MM.1S (cell line): ENCODE measurements around the gene GFOD1.

Source experiments
- EZH2 ChIP-seq: fragments of 300-600 bp; sonication (generic); optimal IDR thresholded peaks from 2 replicates; pipeline ENCODE3; 2017; ENCODE audit warnings: low read depth, mild to moderate bottlenecking, antibody characterized with exemption, low read length, mixed read lengths
- TF ChIP-seq, protein P1 (sequence below): fragments of 300-600 bp; sonication (generic); IDR thresholded peaks from 2 replicates; pipeline ENCODE4 v1.5.1; 2016; ENCODE audit warnings: antibody characterized with exemption, low read length, mixed read lengths

DNA sequence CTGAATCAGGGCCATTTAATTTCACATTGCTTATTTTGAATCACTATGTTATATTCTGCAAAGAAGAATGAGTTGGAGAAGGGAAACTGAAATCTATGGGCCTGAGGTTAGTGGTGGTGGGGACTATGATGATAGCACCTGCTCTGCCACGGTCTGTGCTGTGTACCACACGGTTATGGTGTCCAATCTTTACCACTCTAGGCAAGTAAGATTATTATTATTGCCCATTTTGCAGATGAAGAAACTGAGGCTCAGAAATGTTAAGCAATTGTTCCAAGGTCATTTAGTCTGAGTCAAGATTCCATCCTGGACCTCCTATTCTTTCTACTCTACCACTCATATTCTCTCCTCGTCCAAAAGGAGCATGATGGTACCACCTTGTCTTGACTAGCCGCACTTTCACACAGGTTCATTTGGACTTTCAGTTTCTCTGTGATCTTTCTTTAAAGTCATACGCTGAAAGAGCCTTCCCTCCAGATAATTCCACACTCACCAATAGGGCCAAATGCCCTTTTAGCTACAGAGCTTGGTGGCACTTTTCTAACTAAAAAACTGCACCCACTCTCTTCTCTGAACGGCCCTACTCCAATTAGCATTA lies 56.2 kb downstream of the GFOD1 start:
- no peak for TF ChIP-seq EZH2
- TF ChIP-seq, protein P1, sequence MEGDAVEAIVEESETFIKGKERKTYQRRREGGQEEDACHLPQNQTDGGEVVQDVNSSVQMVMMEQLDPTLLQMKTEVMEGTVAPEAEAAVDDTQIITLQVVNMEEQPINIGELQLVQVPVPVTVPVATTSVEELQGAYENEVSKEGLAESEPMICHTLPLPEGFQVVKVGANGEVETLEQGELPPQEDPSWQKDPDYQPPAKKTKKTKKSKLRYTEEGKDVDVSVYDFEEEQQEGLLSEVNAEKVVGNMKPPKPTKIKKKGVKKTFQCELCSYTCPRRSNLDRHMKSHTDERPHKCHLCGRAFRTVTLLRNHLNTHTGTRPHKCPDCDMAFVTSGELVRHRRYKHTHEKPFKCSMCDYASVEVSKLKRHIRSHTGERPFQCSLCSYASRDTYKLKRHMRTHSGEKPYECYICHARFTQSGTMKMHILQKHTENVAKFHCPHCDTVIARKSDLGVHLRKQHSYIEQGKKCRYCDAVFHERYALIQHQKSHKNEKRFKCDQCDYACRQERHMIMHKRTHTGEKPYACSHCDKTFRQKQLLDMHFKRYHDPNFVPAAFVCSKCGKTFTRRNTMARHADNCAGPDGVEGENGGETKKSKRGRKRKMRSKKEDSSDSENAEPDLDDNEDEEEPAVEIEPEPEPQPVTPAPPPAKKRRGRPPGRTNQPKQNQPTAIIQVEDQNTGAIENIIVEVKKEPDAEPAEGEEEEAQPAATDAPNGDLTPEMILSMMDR, result no peak
